WTC11 (cell line): Measurements from ENCODE around the gene CCDC137. TPM values are rescaled to one million over a fixed set of nuclear protein-coding genes. Genes with fewer than 3 reads are reported as not detected.

Experiments used
- ATAC-seq: fragments of 200-7000 bp; cut with Tn5 transposase; 2 replicates; pipeline ENCODE4 v1.10.0; 2021; ENCODE audit warnings: mild to moderate bottlenecking, moderate library complexity
- CTCF ChIA-PET: fragments of 300-600 bp; sonication (Branson Sonifier 250); formaldehyde crosslinking; loops from one replicate; lab custom pipeline; 2021; ENCODE audit warnings: antibody characterized with exemption; lab: Charles Lee
- POLR2A ChIA-PET: fragments of 350-600 bp; sonication (Branson Sonifier 250); formaldehyde crosslinking; loops from one replicate; lab custom pipeline; 2021; ENCODE audit warnings: antibody characterized with exemption; lab: Charles Lee
- DNase-seq: peaks from one replicate; pipeline ENCODE4 v3.0.0; 2021; ENCODE audit warnings: low spot score
- H3K27ac Mint-ChIP-seq: 2 replicates; pipeline ENCODE4 v1.8.0; 2021; ENCODE audit warnings: mixed read lengths
- H3K27me3 Mint-ChIP-seq: 2 replicates; pipeline ENCODE4 v1.8.0; 2021; ENCODE audit warnings: low read depth, mild to moderate bottlenecking, moderate library complexity, mixed read lengths
- H3K36me3 Mint-ChIP-seq: 2 replicates; pipeline ENCODE4 v1.8.0; 2021; ENCODE audit warnings: mixed read lengths
- H3K4me1 Mint-ChIP-seq: 2 replicates; pipeline ENCODE4 v1.8.0; 2022; ENCODE audit warnings: mixed read lengths
- H3K4me3 Mint-ChIP-seq: 2 replicates; pipeline ENCODE4 v1.8.0; 2021; ENCODE audit warnings: mild to moderate bottlenecking, moderate library complexity, mixed read lengths
- H3K9me3 Mint-ChIP-seq: 2 replicates; pipeline ENCODE4 v1.8.0; 2021; ENCODE audit warnings: mixed read lengths
- CBFB ChIP-seq: sonication (generic); formaldehyde crosslinking; IDR thresholded peaks from 2 replicates; pipeline ENCODE4 v1.8.1; 2022; ENCODE audit warnings: mild to moderate bottlenecking, low read depth, missing genetic modification reagents
- FOXP1 ChIP-seq: sonication (generic); formaldehyde crosslinking; IDR thresholded peaks from 2 replicates; pipeline ENCODE4 v1.8.0; 2022; ENCODE audit warnings: missing genetic modification reagents, mild to moderate bottlenecking, moderate library complexity, borderline replicate concordance
- GRHL2 ChIP-seq: fragments of 250-450 bp; sonication (Bioruptor Pico); IDR thresholded peaks from 2 replicates; pipeline ENCODE4 v1.8.0; 2022; ENCODE audit warnings: mild to moderate bottlenecking, moderate library complexity; ENCODE audit not compliant: insufficient replicate concordance, severe bottlenecking
- HMGXB4 ChIP-seq: sonication (generic); formaldehyde crosslinking; IDR thresholded peaks from 2 replicates; pipeline ENCODE4 v1.8.1; 2023; ENCODE audit warnings: mild to moderate bottlenecking, moderate library complexity, missing genetic modification reagents
- IRF2 ChIP-seq: sonication (generic); formaldehyde crosslinking; IDR thresholded peaks from 2 replicates; pipeline ENCODE4 v1.8.0; 2022; ENCODE audit warnings: low read depth, missing genetic modification reagents, borderline replicate concordance
- JAZF1 ChIP-seq: fragments of 250-450 bp; sonication (Bioruptor Pico); IDR thresholded peaks from 2 replicates; pipeline ENCODE4 v1.9.0; 2021; ENCODE audit warnings: moderate library complexity, mild to moderate bottlenecking, inconsistent platforms
- KAT7 ChIP-seq: sonication (generic); formaldehyde crosslinking; IDR thresholded peaks from 2 replicates; pipeline ENCODE4 v1.8.1; 2023; ENCODE audit warnings: missing genetic modification reagents, mild to moderate bottlenecking, borderline replicate concordance
- MXD4 ChIP-seq: fragments of 250-450 bp; sonication (Bioruptor Pico); IDR thresholded peaks from 2 replicates; pipeline ENCODE4 v1.8.0; 2021; ENCODE audit warnings: mild to moderate bottlenecking, moderate library complexity, borderline replicate concordance
- NR1H2 ChIP-seq: sonication (generic); formaldehyde crosslinking; IDR thresholded peaks from 2 replicates; pipeline ENCODE4 v1.9.0; 2021; ENCODE audit warnings: mild to moderate bottlenecking, moderate library complexity, missing genetic modification reagents
- NR2C2 ChIP-seq: sonication (generic); formaldehyde crosslinking; IDR thresholded peaks from 2 replicates; pipeline ENCODE4 v1.8.0; 2022; ENCODE audit warnings: mild to moderate bottlenecking, missing genetic modification reagents
- PRDM15 ChIP-seq: sonication (generic); formaldehyde crosslinking; IDR thresholded peaks from 2 replicates; pipeline ENCODE4 v1.8.0; 2022; ENCODE audit warnings: missing genetic modification reagents
- PREB ChIP-seq: sonication (generic); formaldehyde crosslinking; IDR thresholded peaks from 2 replicates; pipeline ENCODE4 v1.8.1; 2022; ENCODE audit warnings: mild to moderate bottlenecking, missing genetic modification reagents, moderate library complexity, borderline replicate concordance
- SMAD3 ChIP-seq: sonication (generic); formaldehyde crosslinking; IDR thresholded peaks from 2 replicates; pipeline ENCODE4 v1.8.0; 2022; ENCODE audit warnings: missing genetic modification reagents, mild to moderate bottlenecking, borderline replicate concordance
- SP1 ChIP-seq: sonication (generic); formaldehyde crosslinking; conservative IDR thresholded peaks from 2 replicates; pipeline ENCODE4 v1.8.1; 2022; ENCODE audit warnings: missing genetic modification reagents
- TEAD4 ChIP-seq: sonication (generic); formaldehyde crosslinking; IDR thresholded peaks from 2 replicates; pipeline ENCODE4 v1.8.0; 2022; ENCODE audit warnings: mild to moderate bottlenecking, missing genetic modification reagents
- ZNF138 ChIP-seq: sonication (generic); formaldehyde crosslinking; conservative IDR thresholded peaks from 2 replicates; pipeline ENCODE4 v1.8.1; 2022; ENCODE audit warnings: mild to moderate bottlenecking, moderate library complexity, missing genetic modification reagents
- ZNF232 ChIP-seq: sonication (generic); formaldehyde crosslinking; IDR thresholded peaks from 2 replicates; pipeline ENCODE4 v1.8.0; 2022; ENCODE audit warnings: mild to moderate bottlenecking, missing genetic modification reagents
- ZNF423 ChIP-seq: fragments of 250-450 bp; sonication (Bioruptor Pico); IDR thresholded peaks from 2 replicates; pipeline ENCODE4 v2.1.2; 2022; ENCODE audit warnings: mild to moderate bottlenecking, moderate library complexity
- ZNF425 ChIP-seq: fragments of 250-450 bp; sonication (Bioruptor Pico); conservative IDR thresholded peaks from 2 replicates; pipeline ENCODE4 v1.9.0; 2021; ENCODE audit warnings: mild to moderate bottlenecking
- total RNA-seq: library from RNA; stranded (reverse); gene quantifications from 3 replicates; pipeline ENCODE4 v1.2.3, GENCODE V29; 2021

CCDC137 gene
- total RNA-seq, 1 experiment from 2014 or later = 36.8 TPM

GRCh38 chr17:81655378-81656117, 11.0 kb upstream of the CCDC137 start:
- no peak for TF ChIP-seq PREB (CRISPR knock-in tag)
- TF ChIP-seq IRF2 = no peak
- no peak for TF ChIP-seq JAZF1 (CRISPR knock-in tag)
- TF ChIP-seq GRHL2 (CRISPR knock-in tag) = no peak
- no peak for TF ChIP-seq MXD4 (CRISPR knock-in tag)
- no peak for TF ChIP-seq ZNF232 (CRISPR knock-in tag)
- TF ChIP-seq HMGXB4 (CRISPR knock-in tag) = no peak
- no peak for TF ChIP-seq KAT7
- TF ChIP-seq SMAD3 (CRISPR knock-in tag) = no peak
- TF ChIP-seq TEAD4 (CRISPR knock-in tag) = no peak
- TF ChIP-seq NR2C2 (CRISPR knock-in tag) = no peak
- TF ChIP-seq SP1 (CRISPR knock-in tag) = no peak
- no peak for DNase-seq
- no peak overlapping the region for H3K27ac Mint-ChIP-seq
- H3K4me3 Mint-ChIP-seq = no peak overlapping the region
- ChIA-PET POLR2A (no interaction called here), CTCF (no interaction called here)
- H3K4me1 Mint-ChIP-seq = peaks cover 17% of the 10 kb centered on the region
- no peaks in the 10 kb centered on the region for H3K36me3 Mint-ChIP-seq
- ATAC-seq = no peak
- no peaks in the 10 kb centered on the region for H3K9me3 Mint-ChIP-seq
- peaks cover 2% of the 10 kb centered on the region; the same call in 1 of the 2 replicates for H3K27me3 Mint-ChIP-seq

GRCh38 chr17:81656118-81656743, 10.3 kb upstream of the CCDC137 start, which contains the start of gene PDE6G:
PDE6G (minus strand) TSS chr17:81656542; CDS start chr17:81653305, 3,237 bp downstream.
- ChIA-PET POLR2A (no interaction called here), CTCF (no interaction called here)
- Mint-ChIP-seq H3K4me1 (peaks cover 17% of the 10 kb centered on the region), H3K4me3 (no peak within 1 kb of the TSS), H3K27ac (no peak within 1 kb of the TSS; the same call in 1 of the 2 replicates), H3K9me3 (no peaks in the 10 kb centered on the region), H3K36me3 (no peaks in the 10 kb centered on the region), H3K27me3 (no peaks in the 10 kb centered on the region; the same call in 1 of the 2 replicates)
- DNase-seq (no peak), ATAC-seq (no peak)
- no peak for TF ChIP-seq NR1H2 (CRISPR knock-in tag)

- H3K36me3 Mint-ChIP-seq = no peaks in the 10 kb centered on the region
- H3K27me3 Mint-ChIP-seq = no peaks in the 10 kb centered on the region; the same call in 1 of the 2 replicates
- H3K27ac Mint-ChIP-seq = no peak overlapping the region
- H3K4me3 Mint-ChIP-seq = no peak overlapping the region
- DNase-seq = no peak
- no peaks in the 10 kb centered on the region for H3K9me3 Mint-ChIP-seq
- TF ChIP-seq CBFB (no peak), PRDM15 (CRISPR knock-in tag) (no peak), ZNF423 (no peak), ZNF138 (no peak), FOXP1 (no peak), ZNF425 (no peak), TEAD4 (CRISPR knock-in tag) (no peak)
- ATAC-seq = no peak
- ChIA-PET CTCF (no interaction called here), POLR2A (no interaction called here)
- peaks cover 14% of the 10 kb centered on the region for H3K4me1 Mint-ChIP-seq
Measured at GRCh38 chr17:81656835-81657234, 9.7 kb upstream of the CCDC137 start.
